Stomach (tissue), 9 donors: ENCODE measurements around the gene NBDY. TPM values are rescaled to one million over a fixed set of nuclear protein-coding genes. Genes with fewer than 3 reads are reported as not detected.

ENCODE experiments used
- DNase-seq, 2 donors: peaks; one replicate each; pipeline versions ENCODE4 v3.0.0 to v3.0.0-alpha.2; 2013 to 2019
- H3K27ac ChIP-seq, 5 donors: fragments of 200-600 bp in 4 of 5; sonication (generic) in 4 of 5; one replicate each; pipeline ENCODE4 v1.5.1; 2013 to 2019; ENCODE audit warnings: mild to moderate bottlenecking in 1 of 5, moderate library complexity in 1 of 5
- H3K27me3 ChIP-seq, 3 donors: fragments of 200-600 bp; sonication (generic); one replicate each; pipeline ENCODE4 v1.5.1; 2017 to 2019; ENCODE audit warnings: mixed run types in 1 of 3
- H3K36me3 ChIP-seq, 4 donors: fragments of 200-600 bp; sonication (generic); 1 replicate in 3 of 4; 2 replicates in 1 of 4; pipeline ENCODE4 v1.5.1; 2016 to 2019
- H3K4me1 ChIP-seq, 4 donors: fragments of 200-600 bp; sonication (generic); one replicate each; pipeline ENCODE4 v1.5.1; 2016 to 2019
- H3K4me3 ChIP-seq, 4 donors: fragments of 200-600 bp; sonication (generic) in 3 of 4; one replicate each; pipeline ENCODE4 v1.5.1; 2016 to 2019; ENCODE audit warnings: mild to moderate bottlenecking in 1 of 4
- H3K9me3 ChIP-seq, 4 donors: fragments of 200-600 bp; sonication (generic); one replicate each; pipeline ENCODE4 v1.5.1; 2016 to 2019
- CTCF ChIP-seq, 7 experiments: fragments of 450-650 bp in 4 of 7; fragments of 200-600 bp in 3 of 7; sonication (generic) in 3 of 7; IDR thresholded peaks; one replicate each; pipeline ENCODE4 v1.5.1; 2016 to 2019; ENCODE audit warnings: antibody characterized with exemption in 7 of 7, control low read depth in 2 of 7, mild to moderate bottlenecking in 1 of 7
- EP300 ChIP-seq: sonication (generic); formaldehyde crosslinking; IDR thresholded peaks from one replicate; pipeline ENCODE4 v1.6.1; 2017; ENCODE audit warnings: antibody characterized with exemption
- POLR2A ChIP-seq, 4 donors: fragments of 450-650 bp; IDR thresholded peaks; one replicate each; pipeline ENCODE4 v1.6.1; 2016; ENCODE audit warnings: antibody characterized with exemption in 4 of 4, control low read depth in 2 of 4, mild to moderate bottlenecking in 1 of 4, moderate library complexity in 1 of 4
- POLR2AphosphoS5 ChIP-seq, 3 donors: sonication (generic); formaldehyde crosslinking; IDR thresholded peaks; one replicate each; pipeline ENCODE4 v1.6.1; 2016; ENCODE audit warnings: antibody characterized with exemption in 3 of 3
- WGBS, 5 donors: extraction: QIAGEN DNeasy Blood & Tissue Kit in 3 of 5; methylation state at CpG; one replicate each; pipeline versions ENCODE4 v1.1.5 to v1.1.7; 2013 to 2018; 5-methylcytosine and 5-hydroxymethylcytosine counted together
- intact Hi-C: fragments of 100-400 bp; cut with DNase I; formaldehyde crosslinking; loops from one replicate; pipeline ENCODE4 v1.15.1; 2023; ENCODE audit warnings: low total_unique reads
- polyA plus RNA-seq, 3 donors: library from polyadenylated mRNA; stranded (reverse); fragments of 200-250 nt; gene quantifications; one replicate each; pipeline ENCODE4 v1.2.3, GENCODE V29; 2013
- total RNA-seq, 5 donors: library from RNA; depleted of rRNA; stranded (reverse); fragments of >200 nt; gene quantifications; one replicate each; pipeline versions ENCODE4 v1.1.0 to v1.2.3, GENCODE V29; 2014 to 2016
- donor health status: healthy with polysubstance abuse.
- donor health status: Bipolar disorder and iron deficiency.
- donor health status: healthy.

The NBDY gene
- total and polyA plus RNA-seq, 8 donors = 5.7 to 46.6 (median 16.5) TPM; not detected in 1

- peaks cover 0 to 10% (median 4%) of the 10 kb centered on the region in 4 donors for H3K9me3 ChIP-seq
- H3K36me3 ChIP-seq = peaks cover 0 to 8% (median 6%) of the 10 kb centered on the region in 4 donors
- TF ChIP-seq CTCF (IDR thresholded peaks at IDR 0.05) (no peak), EP300 (no peak), POLR2AphosphoS5 (IDR thresholded peaks at IDR 0.05) (no peak), POLR2A (IDR thresholded peaks at IDR 0.05) (no peak)
- no peaks in the 10 kb centered on the region for H3K27me3 ChIP-seq
- no peak overlapping the region for H3K27ac ChIP-seq
- H3K4me3 ChIP-seq = no peak overlapping the region
- intact Hi-C loops = no loop called here
- no peak for DNase-seq
- no peaks in the 10 kb centered on the region for H3K4me1 ChIP-seq
- WGBS, 5 donors = 48 to 100% (median 61%) methylated on average over 1 of the region's 1 CpG
Measured at GRCh38 chrX:56738670-56739069, 9.6 kb downstream of the NBDY start.

- no peak for DNase-seq
- peaks cover 0 to 10% (median 4%) of the 10 kb centered on the region in 4 donors for H3K9me3 ChIP-seq
- intact Hi-C loops = no loop called here
- 73 to 83% (median 76%) methylated on average over 4 of the region's 4 CpGs for WGBS, 5 donors
- H3K4me3 ChIP-seq = no peak overlapping the region
- TF ChIP-seq EP300 = no peak
- TF ChIP-seq POLR2A (IDR thresholded peaks at IDR 0.05) = no peak
- no peak for TF ChIP-seq POLR2AphosphoS5 (IDR thresholded peaks at IDR 0.05)
- no peak for TF ChIP-seq CTCF (IDR thresholded peaks at IDR 0.05)
- no peak overlapping the region for H3K27ac ChIP-seq
- no peaks in the 10 kb centered on the region for H3K36me3 ChIP-seq
- H3K4me1 ChIP-seq = no peaks in the 10 kb centered on the region
- no peaks in the 10 kb centered on the region for H3K27me3 ChIP-seq
Measured at GRCh38 chrX:56744996-56745395, 16.0 kb downstream of the NBDY start.

GRCh38 chrX:56746996-56747395, 18.0 kb downstream of the NBDY start:
- DNase-seq = no peak
- Histone ChIP-seq H3K4me3 (no peak overlapping the region), H3K36me3 (no peaks in the 10 kb centered on the region), H3K9me3 (peaks cover 0 to 6% (median 2%) of the 10 kb centered on the region in 4 donors), H3K4me1 (peaks cover 0 to 5% (median 0%) of the 10 kb centered on the region in 4 donors), H3K27ac (no peak overlapping the region), H3K27me3 (no peaks in the 10 kb centered on the region)
- WGBS, 5 donors = 87 to 98% (median 91%) methylated on average over 1 of the region's 1 CpG
- TF ChIP-seq POLR2A (IDR thresholded peaks at IDR 0.05) = no peak
- TF ChIP-seq CTCF (IDR thresholded peaks at IDR 0.05) = no peak
- no peak for TF ChIP-seq POLR2AphosphoS5 (IDR thresholded peaks at IDR 0.05)
- TF ChIP-seq EP300 = no peak
- intact Hi-C loops = no loop called here

- Histone ChIP-seq H3K27me3 (no peaks in the 10 kb centered on the region), H3K4me1 (peaks cover 0 to 5% (median 0%) of the 10 kb centered on the region in 4 donors), H3K36me3 (no peaks in the 10 kb centered on the region), H3K4me3 (no peak overlapping the region), H3K9me3 (no peaks in the 10 kb centered on the region), H3K27ac (no peak overlapping the region)
- no peak for DNase-seq
- no peak for TF ChIP-seq CTCF (IDR thresholded peaks at IDR 0.05)
- TF ChIP-seq POLR2AphosphoS5 (IDR thresholded peaks at IDR 0.05) = no peak
- TF ChIP-seq EP300 = no peak
- no peak for TF ChIP-seq POLR2A (IDR thresholded peaks at IDR 0.05)
- intact Hi-C loops = no loop called here
Measured at GRCh38 chrX:56751071-56751470, 22.0 kb downstream of the NBDY start.
